NCI-H345 (cell line): Measurements from ENCODE around the gene ACMSD.
"Not testable (repeated sequence)": the region's sequence is repeated elsewhere in the genome, so short reads cannot be mapped to it uniquely, and the experiment has no call there.

Experiments used
- DNase-seq: peaks from one replicate; lab custom pipeline; 2025; lab: John Stamatoyannopoulos, UW

The ACMSD gene

GRCh38 chr2:134852518-134852917 lies 14.1 kb downstream of the ACMSD start:
- DNase-seq, result no peak

- DNase-seq, result no peak
Measured at GRCh38 chr2:134855709-134856108, 17.3 kb downstream of the ACMSD start.

DNA sequence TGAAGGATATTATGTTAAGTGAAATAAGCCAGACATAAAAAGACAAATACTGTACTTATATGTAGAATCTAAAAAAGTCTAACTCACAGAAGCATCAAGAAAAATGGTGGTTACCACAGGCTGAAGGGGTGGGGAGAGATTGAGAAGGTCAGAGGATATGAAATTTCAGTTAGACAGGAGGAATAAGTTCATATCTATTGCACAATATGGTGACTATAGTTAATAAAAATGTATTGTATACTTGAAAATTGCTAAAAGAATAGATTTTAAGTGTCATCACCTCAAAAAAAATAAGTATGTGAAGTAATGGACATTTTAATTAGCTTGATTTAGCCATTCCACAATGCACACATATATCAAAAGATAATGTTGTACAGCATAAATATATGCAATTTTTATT lies 19.8 kb downstream of the ACMSD start:
- DNase-seq, result no peak

DNA sequence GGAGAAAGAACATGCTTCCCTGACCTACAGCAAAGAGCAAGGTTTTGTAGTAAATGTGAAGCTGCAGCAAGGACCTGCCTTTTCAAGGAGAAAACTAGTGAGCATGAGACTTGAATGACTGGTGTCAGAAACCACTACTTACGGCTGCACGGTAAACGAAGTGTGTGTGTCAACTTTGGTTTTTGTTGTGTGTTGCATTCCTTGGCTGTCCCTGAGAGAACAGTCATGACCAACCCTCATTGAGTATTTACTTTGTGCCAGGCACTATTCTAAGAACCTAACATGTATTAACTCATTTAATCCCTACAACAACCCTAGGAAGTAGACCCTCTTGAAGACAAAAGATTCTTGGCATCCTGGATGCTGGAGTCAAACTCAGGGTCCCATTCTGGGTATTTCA lies 22.8 kb downstream of the ACMSD start:
- no peak for DNase-seq

GRCh38 chr2:134862069-134862468 lies 23.7 kb downstream of the ACMSD start:
- DNase-seq, result no peak

- DNase-seq, result no peak
Measured at GRCh38 chr2:134862674-134863073, 24.3 kb downstream of the ACMSD start.

GRCh38 chr2:134863446-134863845 lies 25.0 kb downstream of the ACMSD start:
- no peak for DNase-seq

GRCh38 chr2:134865067-134865787 lies 26.8 kb downstream of the ACMSD start:
- DNase-seq, result no peak

DNA sequence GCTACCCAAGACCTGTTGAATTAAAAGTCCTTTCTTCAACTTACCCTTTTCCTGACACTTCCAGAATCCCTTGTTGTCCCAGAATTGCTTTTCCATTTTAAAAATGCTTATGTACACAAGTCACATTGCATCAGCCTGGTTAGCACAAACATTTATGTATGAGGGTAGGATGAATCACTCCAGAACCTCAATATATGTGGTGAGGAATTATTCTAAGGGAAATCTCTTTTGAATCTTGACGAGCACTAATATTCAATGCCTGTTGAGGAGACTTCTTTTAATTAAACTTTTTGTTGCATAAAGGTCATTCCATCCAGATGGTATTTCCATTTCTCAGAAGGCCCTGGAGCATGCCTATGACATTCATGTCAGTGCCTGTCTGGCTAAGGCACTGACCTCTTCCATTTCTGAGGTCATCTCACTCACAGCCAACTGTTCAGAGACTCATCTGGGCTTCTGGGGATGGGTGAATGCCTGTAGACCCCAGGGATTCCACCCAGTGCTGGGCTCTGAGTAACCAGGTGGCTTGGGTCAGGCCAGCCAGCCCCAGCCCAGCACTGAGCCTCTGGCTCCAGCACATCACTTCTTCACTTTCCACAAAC lies 28.2 kb downstream of the ACMSD start:
- DNase-seq, result no peak

- no peak for DNase-seq
Measured at GRCh38 chr2:134869946-134870736, 31.7 kb downstream of the ACMSD start.

DNA sequence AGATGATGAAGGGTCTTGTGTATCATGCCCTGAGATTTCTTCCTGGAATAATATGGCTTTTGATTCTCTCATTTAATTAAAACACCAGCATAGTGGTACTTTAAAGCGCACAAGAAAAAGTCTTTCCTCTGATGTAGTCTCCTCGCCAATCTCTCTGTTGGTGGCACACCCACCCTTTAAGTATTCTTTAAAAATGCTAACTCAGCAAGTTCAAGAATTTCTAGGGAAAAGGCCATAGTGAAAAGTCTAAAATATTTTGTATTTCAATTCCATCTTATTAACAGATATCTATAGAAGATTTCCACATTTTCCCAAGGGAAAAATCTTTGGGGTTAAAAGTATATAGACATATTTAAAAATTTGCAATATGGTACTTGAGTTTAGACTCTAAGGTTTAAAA lies 34.7 kb downstream of the ACMSD start:
- DNase-seq, result no peak

- DNase-seq, result no peak
Measured at GRCh38 chr2:134875309-134875708, 36.9 kb downstream of the ACMSD start.

- no peak for DNase-seq
Measured at GRCh38 chr2:134882773-134883172, 44.4 kb downstream of the ACMSD start.

DNA sequence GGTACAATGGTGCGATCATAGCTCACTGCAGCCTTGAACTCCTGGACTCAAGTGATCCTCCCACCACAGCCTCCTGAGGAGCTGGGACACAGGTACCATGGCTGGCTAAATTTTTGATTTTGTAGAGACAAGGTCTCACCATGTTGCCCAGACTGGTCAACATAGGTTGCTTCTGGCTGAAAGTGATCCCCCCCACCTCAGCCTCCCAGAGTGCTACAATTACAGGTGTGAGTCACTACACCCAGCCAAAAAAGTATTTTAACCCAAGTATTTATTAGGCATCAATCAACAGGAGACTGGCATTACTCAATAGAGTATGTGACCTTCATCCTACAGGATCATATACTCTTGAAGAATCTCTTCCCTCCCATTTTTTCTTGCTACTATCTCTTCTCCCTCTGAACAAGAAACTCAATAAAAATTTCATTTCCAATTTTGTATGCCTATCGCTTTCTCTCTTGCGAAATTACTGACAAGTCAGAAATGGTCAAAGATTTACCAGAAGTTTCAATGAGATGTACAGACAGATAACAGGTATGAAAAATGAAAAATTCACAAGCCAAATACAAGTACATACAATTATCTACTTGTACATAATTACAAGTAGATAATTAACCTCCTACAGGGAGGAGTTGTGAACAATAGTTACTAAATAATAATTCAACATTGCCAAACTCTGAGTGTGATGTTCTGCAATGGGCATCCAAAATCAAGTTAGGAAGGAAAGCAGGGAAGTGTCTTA lies 45.3 kb downstream of the ACMSD start:
- no peak for DNase-seq

GRCh38 chr2:134884435-134884834 lies 46.0 kb downstream of the ACMSD start:
- no peak for DNase-seq

DNA sequence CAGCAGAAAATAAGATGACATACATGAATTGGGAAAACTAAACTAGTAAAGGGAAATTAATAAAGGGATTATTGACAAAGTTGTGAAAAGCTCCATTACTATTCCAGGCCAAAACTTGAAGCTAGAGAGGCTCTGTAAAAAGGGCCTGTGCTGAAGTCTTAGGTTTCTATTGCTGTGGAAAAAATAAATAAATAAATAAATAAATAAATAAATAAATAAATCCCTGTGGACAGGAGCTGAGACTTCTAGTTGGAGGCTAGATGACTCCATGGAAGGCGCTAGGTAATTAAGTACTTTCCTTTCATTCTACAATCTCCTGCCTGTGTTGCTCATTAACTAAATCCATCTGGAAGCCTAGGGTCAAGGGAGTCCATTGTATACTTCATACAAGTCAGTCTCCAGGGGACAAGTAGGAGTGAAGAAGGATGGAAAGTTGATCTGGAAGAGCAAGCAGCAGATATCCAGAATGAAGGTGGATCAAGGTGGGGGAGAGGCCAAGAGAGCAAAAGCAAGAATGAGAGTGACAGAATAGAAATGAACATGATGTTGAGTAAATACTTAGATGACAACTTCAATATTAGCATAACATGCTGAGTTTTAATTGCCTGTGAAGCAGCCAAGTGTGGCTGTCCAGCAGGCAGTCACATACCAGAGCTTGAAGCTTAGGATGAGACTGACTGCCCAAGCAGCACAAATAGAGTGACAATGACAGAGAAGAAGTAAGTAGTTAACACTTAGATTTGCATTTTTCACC lies 54.0 kb downstream of the ACMSD start:
- no peak for DNase-seq

- DNase-seq, result peak; percentile 6
Measured at GRCh38 chr2:134897932-134898331, 59.5 kb downstream of the ACMSD start.

DNA sequence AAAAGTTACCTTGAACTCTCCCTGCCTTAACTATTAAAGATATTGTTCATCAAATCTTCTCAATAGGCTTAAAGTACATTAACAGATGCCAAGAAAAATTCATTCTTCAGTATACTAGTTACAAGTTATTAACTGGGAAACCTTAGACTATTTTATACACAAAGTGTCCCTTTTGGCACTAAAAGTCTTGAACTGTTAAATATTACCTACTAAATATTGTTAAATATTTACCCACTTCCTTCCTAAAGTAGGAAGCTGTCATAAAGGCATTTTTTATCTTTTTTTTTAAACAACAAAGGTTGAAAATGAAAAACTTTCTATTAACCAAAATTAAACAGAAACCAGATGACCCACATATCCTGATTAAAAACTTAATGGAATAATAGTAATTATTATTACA lies 60.8 kb downstream of the ACMSD start:
- DNase-seq, result no peak

DNA sequence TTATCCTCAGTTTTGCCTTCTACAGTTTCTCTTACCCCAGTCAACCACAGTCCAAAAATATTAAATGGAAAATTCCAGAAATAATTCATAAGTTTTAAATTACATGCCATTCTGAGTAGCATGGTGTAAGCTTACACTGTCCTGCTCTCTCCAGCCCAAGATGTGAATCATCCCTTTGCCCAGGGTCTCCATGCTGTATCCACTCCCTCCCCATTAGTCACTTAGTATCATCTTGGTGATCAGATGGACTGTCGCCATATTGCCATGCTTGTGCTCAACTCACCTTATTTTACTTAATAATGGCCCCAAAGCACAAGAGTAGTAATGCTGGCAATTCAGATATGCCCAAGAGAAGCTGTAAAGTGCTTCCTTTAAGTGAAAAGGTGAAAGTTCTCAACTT lies 61.7 kb downstream of the ACMSD start:
- no peak for DNase-seq

GRCh38 chr2:134903701-134904100 lies 65.3 kb downstream of the ACMSD start:
- not testable (repeated sequence) for DNase-seq

DNA sequence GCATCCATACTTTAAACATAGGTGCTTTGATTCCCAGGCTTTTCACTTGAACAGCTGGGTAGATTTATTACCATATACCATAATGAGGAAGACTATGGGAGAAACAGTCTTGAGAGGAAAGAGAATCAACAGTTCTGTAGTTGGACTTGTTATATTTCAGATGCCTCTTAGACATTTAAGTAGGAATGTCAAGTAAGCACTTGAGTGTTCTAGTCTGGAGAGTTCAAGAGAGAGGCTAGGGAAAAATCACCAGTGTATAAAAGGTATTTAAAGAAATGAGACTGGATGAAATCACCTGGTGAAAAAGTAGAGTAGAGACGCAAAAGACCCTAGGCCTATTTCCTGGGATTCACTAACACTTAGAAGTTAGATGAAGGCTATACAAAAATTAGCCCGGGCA lies 66.8 kb downstream of the ACMSD start:
- DNase-seq, result no peak

- DNase-seq, result no peak
Measured at GRCh38 chr2:134906726-134907125, 68.3 kb downstream of the ACMSD start.
